Bone marrow (tissue), 2 donors: ENCODE results near the gene ITPR2.
"Not testable (repeated sequence)": the region's sequence is repeated elsewhere in the genome, so short reads cannot be mapped to it uniquely, and the experiment has no call there.

Experiments used
- DNase-seq, 2 donors: peaks; one replicate each; lab custom pipeline; 2025; lab: John Stamatoyannopoulos, UW

Gene ITPR2

GRCh38 chr12:26786865-26787514 is 46.0 kb downstream of the ITPR2 start:
- DNase-seq = no peak

GRCh38 chr12:26786491-26786864 is 46.5 kb downstream of the ITPR2 start:
- DNase-seq = no peak

GRCh38 chr12:26783816-26784379 is 49.1 kb downstream of the ITPR2 start:
- not testable (repeated sequence) for DNase-seq

GRCh38 chr12:26783131-26783526 is 49.9 kb downstream of the ITPR2 start:
- no peak for DNase-seq

GRCh38 chr12:26782372-26783130 is 50.4 kb downstream of the ITPR2 start:
- DNase-seq = no peak

GRCh38 chr12:26780656-26781055 is 52.3 kb downstream of the ITPR2 start:
- DNase-seq = not testable (repeated sequence)

GRCh38 chr12:26778173-26778775 is 54.7 kb downstream of the ITPR2 start:
- not testable (repeated sequence) for DNase-seq

GRCh38 chr12:26777236-26777635 is 55.8 kb downstream of the ITPR2 start:
- DNase-seq = no peak

- not testable (repeated sequence) for DNase-seq
Observed at GRCh38 chr12:26775991-26776390, 57.0 kb downstream of the ITPR2 start.

GRCh38 chr12:26773313-26774104 is 59.5 kb downstream of the ITPR2 start:
- no peak for DNase-seq

GRCh38 chr12:26771861-26772260 is 61.1 kb downstream of the ITPR2 start:
- DNase-seq = no peak

- DNase-seq = no peak
Observed at GRCh38 chr12:26770239-26771070, 62.5 kb downstream of the ITPR2 start.

- no peak for DNase-seq
Observed at GRCh38 chr12:26769611-26770010, 63.4 kb downstream of the ITPR2 start.

- no peak for DNase-seq
Observed at GRCh38 chr12:26768611-26769603, 64.1 kb downstream of the ITPR2 start.

- DNase-seq = no peak
Observed at GRCh38 chr12:26767865-26768264, 65.1 kb downstream of the ITPR2 start.

- no peak for DNase-seq
Observed at GRCh38 chr12:26767116-26767515, 65.9 kb downstream of the ITPR2 start.

GRCh38 chr12:26762186-26762585 is 70.8 kb downstream of the ITPR2 start:
- no peak for DNase-seq

- no peak for DNase-seq
Observed at GRCh38 chr12:26761775-26762174, 71.2 kb downstream of the ITPR2 start.

- no peak for DNase-seq
Observed at GRCh38 chr12:26760657-26761293, 72.2 kb downstream of the ITPR2 start.
